GM21717 (cell line): ENCODE data around the gene PCDHB12.

Experiments used
- ATAC-seq: cut with Tn5 transposase; IDR thresholded peaks from one replicate; pipeline ENCODE4 v1.9.1; 2021; ENCODE audit warnings: mild to moderate bottlenecking, moderate library complexity; ENCODE audit not compliant: unreplicated experiment

Gene PCDHB12

DNA sequence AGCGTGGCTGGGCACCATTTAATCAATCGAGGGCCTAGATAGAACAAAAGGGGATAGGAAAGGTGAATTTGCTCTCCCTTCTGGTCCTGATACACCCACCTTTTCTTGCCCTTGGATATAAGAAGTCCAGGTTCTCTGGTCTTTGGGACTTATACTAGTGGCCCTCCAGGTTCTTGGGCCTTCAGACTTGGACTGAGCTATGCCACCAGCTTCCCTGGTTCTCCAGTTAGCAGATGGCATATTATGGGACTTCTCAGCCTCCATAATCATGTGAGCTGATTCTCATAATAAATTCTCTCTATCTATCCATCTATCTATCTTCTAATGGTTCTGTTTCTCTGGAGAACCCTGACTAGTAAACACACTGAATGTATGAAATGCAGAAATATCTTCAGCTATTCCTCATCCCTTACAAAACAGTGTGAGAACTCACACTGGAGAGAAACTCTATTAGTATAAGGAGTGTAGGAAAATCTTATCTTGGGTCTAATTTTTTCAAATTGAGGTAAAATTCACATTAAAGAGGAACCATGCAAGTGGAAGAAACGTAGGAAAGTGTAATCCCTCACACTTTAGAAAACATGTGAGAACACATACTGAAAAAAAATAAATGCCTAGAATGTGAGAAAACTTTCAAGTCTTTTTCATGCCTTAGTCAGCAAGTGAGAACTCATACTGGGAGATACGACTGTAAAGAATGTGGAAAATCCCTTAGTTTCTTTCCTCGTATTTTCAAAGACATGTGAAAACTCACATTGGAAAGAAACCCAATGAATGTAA is 52.1 kb downstream of the PCDHB12 start:
- no peak for ATAC-seq

DNA sequence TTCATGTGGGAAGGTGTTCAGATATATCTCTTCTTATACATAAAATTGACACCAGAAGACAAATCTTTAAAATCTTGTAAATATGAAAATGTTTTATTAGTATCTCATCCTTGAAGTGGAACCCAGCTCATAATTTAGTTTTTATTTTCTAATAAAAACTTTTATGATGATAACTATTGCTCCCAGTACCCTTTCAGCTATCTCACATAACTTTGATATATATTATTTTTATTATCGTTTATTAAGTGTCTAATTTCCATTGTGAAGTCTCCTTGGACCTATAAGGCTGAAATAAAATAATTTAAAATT is 52.7 kb downstream of the PCDHB12 start:
- ATAC-seq: no peak
